Hematopoietic multipotent progenitor cell treated with erythropoietin and hydrocortisone succinate and interleukin-3 and kit ligand, for 8 days (in vitro differentiated cells): ENCODE results near the gene FAM3B.
"Not testable (repeated sequence)": the region's sequence is repeated elsewhere in the genome, so short reads cannot be mapped to it uniquely, and the experiment has no call there.

Experiments used
- DNase-seq: peaks from one replicate; pipeline ENCODE4 v3.0.0-alpha.2; 2015

Gene FAM3B

GRCh38 chr21:41357546-41357945, 40.9 kb downstream of the FAM3B start:
- DNase-seq, result no peak

- no peak for DNase-seq
Measured at GRCh38 chr21:41358193-41359166, 41.9 kb downstream of the FAM3B start.

GRCh38 chr21:41359286-41359685, 42.7 kb downstream of the FAM3B start:
- DNase-seq, result no peak

- not testable (repeated sequence) for DNase-seq
Measured at GRCh38 chr21:41359754-41360071, 43.1 kb downstream of the FAM3B start.

GRCh38 chr21:41360072-41360821, 43.6 kb downstream of the FAM3B start:
- no peak for DNase-seq

GRCh38 chr21:41361053-41361785, 44.6 kb downstream of the FAM3B start:
- no peak for DNase-seq

GRCh38 chr21:41361786-41362604, 45.4 kb downstream of the FAM3B start, which contains the start of gene MX2:
Gene MX2 (plus strand): TSS chr21:41362027. CDS start chr21:41376907, 14,880 bp downstream.
- peak; percentile 45 for DNase-seq

- DNase-seq, result no peak
Measured at GRCh38 chr21:41362605-41363369, 46.2 kb downstream of the FAM3B start.

- no peak for DNase-seq
Measured at GRCh38 chr21:41363370-41364270, 47.0 kb downstream of the FAM3B start.

GRCh38 chr21:41364308-41364707, 47.7 kb downstream of the FAM3B start:
- no peak for DNase-seq

- no peak for DNase-seq
Measured at GRCh38 chr21:41365377-41366107, 48.9 kb downstream of the FAM3B start.

GRCh38 chr21:41366522-41367151, 50.0 kb downstream of the FAM3B start:
- no peak for DNase-seq

GRCh38 chr21:41367301-41367944, 50.8 kb downstream of the FAM3B start:
- no peak for DNase-seq

GRCh38 chr21:41367945-41368734, 51.5 kb downstream of the FAM3B start:
- no peak for DNase-seq

GRCh38 chr21:41368735-41369104, 52.1 kb downstream of the FAM3B start:
- DNase-seq, result no peak

- DNase-seq, result peak; percentile 3
Measured at GRCh38 chr21:41369105-41369919, 52.7 kb downstream of the FAM3B start.
